Brain pericyte (primary cell): ENCODE measurements around the gene ADGRF3.
"Not testable (repeated sequence)": the region's sequence is repeated elsewhere in the genome, so short reads cannot be mapped to it uniquely, and the experiment has no call there.

ENCODE experiments used
- DNase-seq: peaks from one replicate; pipeline ENCODE4 v3.0.0-alpha.2; 2012; ENCODE audit warnings: low read depth, low spot score

Gene ADGRF3

DNA sequence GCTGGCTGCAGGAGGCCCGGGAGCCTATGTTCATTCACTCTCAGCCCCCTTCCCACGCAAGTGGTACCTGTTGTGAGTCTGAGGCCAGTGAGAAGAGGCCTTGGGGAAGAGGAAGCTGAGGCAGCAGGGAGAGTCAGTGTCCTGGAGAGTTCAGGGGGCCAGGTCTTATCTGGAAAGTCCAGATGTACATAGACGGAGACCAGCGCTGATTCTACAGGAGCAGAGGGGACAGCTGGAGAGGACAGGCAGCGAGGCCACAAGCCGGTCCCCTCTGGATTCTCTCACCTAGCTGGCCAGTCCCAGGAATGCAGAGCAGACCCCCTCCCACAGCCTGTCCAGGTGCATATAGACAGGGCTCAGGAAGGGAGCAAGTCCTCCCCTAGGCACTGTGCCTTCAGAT is 29.7 kb downstream of the ADGRF3 start:
- DNase-seq: no peak

DNA sequence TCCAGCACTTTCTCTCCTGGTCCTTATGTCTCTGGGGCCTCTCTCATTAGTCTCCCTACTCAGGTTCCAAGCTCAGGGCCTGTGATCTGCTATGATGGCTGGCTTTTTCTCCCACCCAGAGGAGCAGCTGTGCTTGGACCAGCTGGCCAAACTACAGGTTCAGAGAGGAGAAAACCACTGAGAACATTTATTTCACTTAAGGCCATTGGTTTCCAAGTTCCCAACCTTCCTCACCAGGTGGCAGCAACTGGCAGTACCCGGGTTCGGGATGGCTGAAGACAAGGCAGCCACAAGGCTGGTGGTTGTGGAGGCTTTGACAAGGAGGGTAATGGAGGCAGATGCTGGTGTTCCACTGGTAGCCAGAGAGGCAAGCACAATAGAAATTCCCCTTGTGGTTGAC is 30.5 kb downstream of the ADGRF3 start:
- DNase-seq: no peak

DNA sequence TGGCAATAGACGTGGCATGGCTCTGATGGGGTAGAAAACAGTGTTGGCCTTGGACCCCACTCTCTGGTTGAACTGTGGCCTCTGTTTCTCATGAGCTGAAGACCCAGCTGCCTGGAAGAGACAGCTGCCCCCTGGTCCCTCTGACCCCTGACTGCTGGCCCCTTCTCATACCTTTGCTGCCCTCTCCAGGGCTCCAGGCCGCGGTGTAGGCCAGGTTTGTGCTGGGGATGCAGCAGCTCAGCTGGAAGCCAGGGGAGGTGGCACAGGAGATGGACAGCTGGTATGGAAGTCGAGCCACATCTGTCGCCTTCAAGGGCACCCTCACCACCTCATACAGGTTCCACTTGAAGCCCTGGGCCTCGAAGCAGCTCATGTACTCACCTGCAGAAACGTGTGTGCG is 32.3 kb downstream of the ADGRF3 start:
- DNase-seq: no peak

DNA sequence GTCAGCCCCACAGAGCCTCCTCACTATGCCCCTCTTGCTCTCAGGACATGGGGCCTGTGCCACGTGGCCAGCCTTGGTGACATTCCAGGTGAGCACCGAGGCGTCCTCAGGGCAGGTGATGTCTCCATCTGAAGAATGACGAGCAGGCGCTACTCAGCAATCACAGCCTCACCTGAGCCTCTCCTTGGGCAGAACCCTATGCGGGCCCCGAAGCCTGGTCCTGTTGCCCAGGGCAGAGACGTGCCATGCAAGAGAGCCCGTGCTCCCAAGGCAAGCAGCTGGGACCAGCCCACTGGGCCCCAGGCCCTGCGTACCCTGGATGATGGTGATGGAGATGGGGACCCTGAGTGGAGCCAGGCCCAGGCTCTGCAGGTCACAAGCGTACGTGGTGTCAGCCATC is 33.1 kb downstream of the ADGRF3 start:
- DNase-seq: no peak

DNA sequence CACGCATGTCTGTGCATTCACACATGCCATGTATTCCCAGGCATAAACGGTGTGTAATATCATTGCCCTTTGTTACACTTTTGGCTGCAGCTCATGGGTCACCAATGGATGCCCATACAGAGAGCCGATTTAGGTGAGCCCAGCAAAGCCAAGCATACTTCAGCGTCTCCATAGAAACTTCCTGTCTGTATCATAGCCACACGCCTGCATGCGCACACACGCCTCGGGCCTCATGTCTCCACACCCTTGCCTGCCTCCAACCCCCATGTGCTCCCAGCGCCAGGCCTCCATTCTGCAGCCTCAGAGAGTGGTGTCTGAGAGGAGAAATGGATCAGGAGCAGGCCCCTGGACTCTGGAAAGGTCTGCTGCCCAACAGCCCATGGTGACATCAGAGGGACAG is 34.1 kb downstream of the ADGRF3 start:
- DNase-seq: no peak

DNA sequence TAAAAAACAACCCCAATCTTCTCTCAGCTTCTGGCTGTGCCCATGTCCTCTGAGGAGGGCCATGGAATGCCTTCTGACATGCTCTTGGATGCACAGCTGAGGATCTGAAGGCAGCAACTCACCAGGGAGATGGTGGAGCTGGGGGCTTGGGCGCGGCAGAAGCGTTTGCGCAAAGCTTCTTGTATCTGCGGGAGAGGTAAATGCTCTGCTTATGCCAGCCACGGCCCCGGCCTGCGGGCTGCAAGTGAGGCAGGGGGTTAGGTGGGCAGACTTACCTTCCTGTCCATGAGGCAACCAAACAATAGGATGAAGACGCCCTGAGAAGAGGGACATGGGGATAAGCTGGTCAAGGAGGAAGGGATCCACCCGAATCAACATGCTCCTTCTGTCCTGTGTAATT is 36.7 kb downstream of the ADGRF3 start:
- DNase-seq: no peak

DNA sequence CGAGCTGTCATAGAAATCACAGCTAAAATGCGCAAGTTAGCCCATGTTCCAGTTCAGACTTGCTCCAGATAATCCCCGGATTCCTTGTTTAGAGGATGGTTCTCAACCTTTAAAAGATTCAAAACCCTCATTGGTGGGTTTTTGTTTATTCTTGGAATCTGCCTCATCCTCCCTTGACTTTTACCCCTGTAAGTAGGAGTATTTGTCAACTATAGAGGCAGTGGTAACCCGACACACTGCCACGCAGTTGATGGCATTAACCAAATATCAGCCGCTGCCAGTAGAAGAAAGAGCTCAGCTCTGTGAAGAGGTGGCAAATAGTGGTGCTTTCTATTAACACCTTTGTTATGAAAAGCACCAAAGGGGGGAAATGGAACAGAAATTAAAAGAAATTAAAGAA is 41.0 kb downstream of the ADGRF3 start:
- DNase-seq: no peak

DNA sequence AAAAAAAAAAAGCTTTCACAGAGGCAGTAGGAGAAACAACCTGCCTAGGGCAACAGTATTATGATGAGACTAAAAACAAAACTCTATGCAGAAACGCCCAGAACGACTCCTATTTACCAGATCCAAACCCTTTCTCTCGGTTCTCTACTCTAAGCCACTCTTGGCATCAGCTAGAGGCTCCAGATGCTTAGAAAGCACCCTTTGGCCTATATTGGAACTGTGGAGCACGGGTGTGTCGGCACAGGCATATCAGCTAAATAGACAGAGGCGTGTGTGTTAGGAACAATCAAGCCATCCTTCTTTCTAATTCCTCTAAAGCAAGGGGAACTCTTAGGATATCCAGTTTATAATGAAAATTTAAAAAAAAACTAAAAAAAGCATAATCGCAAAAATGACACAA is 41.5 kb downstream of the ADGRF3 start:
- not testable (repeated sequence) for DNase-seq

DNA sequence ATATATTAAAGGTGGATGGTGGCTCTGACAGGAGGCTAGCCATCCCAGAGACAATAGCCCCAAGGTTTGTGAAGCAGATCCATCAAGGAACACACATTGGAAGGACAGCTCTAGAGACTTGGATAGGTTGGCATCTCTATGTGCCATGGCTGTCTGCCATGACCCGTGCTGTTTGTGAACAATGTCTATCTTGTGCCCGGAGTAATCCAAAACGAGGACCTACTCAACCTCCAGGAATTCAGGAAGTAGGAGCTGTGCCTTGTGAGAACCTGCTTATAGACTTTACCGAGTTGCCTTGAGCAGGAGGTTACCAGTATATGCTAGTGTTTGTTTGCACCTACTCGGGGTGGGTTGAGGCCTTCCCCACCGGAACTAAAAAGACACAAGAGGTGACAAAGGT is 43.7 kb downstream of the ADGRF3 start:
- DNase-seq: no peak

DNA sequence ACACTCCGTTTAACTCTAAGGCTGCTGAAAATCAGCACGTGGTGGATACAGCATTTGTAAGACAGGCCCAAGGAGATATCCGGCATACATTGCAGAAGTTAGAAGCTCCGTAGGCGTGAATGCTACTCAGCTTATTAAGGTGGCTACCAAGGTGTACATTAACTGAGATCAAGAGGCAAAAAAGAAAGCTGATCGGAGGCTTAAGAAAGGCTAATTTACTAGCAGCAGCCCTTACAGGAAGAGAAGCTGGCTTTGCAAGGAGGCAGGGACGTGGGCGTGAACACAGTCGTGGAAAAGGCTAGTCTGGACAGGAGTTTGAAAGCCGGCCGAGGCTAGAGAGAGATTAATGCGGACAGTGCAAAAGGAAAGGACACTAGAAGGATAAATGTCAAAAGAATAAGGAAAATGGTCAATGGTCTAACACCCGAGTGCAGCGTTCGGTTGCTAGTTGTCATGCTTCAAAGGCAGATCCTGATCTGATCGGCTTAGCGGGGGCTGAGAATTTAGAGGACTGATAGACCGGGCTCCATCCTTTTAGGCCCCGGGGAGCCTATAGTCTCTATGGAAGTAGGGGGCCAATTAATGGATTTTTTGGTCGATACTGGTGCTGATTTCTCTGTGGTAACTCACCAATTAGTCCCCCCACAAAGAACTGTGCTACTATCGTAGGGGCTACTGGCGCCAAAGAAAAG is 46.2 kb downstream of the ADGRF3 start:
- DNase-seq: no peak

DNA sequence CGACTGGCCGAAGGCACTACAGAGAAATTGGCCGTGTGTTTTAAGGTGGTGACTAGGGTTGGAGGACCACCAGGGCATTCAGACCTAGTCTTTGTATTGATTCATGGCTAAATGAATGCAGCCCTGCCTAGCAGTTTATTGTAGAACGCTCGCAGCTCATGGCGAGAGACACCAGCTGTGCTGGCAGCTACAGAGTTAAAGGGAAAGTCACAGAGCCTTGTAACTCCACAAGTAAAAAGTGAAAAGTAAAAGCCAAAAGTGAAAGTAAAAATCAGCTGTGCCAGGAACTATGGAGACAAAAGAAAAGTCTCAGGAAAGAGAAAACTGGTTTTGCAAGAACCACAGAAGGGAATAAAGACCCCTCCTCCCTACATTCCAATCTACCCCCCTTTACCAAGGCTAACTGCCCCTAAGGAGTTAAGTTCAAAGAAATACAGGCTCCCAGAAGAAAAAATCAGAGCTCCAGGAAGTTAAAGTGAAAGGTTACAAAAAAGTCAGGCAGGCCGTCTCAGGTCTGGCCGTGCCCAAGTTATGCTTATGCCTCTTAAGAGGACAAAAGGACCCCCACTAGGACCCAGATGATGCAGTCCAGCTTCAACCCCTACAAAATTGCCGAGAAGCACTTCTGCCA is 47.0 kb downstream of the ADGRF3 start:
- peak; percentile 27 for DNase-seq

DNA sequence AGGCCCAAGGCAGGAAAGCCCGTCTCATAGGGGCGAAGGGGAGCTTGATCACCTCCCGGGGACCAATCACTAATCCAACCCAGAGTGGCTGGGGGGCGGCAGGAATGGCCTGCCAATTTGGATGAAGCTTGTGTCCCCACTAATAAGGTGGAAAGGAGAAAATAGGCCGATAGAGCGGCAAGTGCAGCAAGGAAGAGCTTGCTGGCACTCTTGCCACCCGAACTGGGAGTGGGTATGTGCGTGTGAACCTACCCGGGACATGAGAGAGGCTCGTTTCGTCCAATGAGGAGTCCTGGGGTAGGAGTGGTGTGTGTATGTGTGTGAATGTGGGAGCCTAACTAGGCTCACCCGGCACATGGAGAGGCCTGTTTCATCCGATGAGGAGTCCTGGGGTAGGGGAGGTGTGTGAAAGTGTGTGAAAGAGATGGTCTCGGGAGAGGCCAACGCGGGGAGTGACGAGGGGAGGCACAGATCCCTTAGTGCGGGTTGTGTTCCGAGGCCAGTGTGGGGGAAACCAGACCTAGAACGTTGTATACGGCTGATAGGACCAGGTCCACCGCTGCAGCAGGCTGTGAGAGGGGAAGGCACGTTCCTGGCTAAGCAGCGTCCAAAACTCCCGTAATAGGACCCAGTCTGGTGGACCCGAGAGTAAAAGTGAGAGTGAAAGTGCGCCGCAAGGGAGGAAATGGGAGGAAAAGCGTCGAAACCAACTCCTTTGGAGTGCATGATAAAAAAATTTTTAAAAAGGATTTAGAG is 47.8 kb downstream of the ADGRF3 start:
- no peak for DNase-seq

DNA sequence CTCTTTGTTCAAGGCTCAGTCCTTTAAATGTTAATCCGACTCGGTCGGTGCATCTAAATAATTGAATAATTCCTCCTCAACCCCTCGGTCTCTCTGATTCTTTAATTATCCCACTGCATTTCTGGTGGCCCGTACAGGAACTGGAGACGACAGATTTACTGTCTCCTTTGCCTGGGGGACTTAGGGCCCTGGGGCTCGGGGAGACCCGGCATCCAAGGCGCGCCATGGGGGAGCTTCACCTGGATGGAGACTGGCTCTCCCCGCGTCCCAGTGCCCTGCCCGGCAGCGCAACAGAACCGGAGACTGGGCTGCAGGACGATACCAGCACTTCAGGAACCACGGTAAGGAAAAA is 48.3 kb downstream of the ADGRF3 start:
- no peak for DNase-seq

DNA sequence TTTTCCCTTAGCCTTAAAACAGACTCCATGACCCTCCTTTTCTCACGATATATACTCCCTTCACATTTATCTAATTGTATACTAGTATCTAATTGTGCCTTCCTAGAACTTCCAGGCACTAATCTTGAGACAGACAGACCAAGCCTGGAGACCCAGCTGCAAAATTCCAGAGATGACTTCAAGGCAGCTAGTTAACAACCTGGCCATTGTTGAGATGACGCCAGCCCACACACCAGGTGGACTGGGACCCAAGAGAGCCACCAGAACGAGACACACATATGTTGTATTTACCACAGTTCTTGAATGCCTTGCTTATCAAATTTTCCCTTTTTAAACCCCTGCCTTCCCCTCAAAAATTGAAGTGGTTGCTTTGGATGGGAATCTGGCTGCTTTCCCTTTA is 49.5 kb downstream of the ADGRF3 start:
- no peak for DNase-seq

DNA sequence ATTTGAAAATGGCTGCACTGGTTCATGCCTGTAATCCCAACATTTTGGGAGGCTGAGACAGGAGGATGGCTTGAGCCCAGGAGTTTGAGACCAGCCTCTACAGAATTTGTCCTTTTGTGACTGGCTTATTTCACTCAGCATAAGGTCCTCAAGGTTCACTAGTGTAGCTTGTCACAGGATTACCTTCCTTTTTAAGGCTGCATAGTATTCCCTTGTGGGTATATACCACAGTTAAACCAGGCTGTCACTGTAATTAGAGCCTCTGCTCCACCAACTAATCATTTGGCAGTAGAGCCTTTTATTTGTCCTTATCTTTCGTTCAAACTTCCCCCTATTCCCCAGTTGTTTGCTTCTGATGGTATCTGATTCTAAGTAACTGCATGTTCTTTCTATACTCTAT is 51.1 kb downstream of the ADGRF3 start:
- no peak for DNase-seq

DNA sequence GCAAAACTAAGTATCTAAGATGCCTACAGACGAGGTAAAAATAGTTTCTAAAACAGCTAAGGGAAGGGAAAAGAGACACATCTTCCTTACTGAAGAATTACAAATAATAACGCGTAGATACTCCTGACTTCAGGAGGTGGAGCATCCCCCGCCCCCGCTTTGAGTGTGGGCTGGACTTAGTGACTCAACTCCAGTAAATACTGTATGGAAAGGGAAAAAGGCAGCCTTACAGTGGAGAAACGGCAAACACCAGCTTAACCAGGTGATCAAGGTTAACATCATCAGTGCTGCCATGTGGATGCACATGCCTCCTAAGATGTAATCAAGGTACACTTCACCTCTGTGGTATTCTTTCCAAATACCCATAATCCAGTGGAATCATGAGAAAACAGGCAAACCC is 53.9 kb downstream of the ADGRF3 start:
- no peak for DNase-seq

DNA sequence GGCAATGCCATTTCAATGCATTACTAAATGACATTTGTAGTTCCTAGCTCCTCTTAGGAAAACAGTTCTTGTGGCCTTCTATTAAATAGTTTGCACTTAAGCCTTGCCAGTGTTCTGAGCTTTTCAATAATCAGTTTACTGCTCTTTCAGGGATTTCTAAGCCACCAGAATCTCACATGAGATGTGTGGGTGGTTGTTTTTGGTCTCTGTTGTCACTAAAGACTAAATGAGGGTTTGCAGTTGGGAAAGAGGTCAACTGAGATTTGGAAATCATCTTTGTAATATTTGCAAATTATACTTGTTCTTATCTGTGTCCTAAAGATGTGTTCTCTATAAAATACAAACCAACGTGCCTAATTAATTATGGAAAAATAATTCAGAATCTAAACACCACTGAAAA is 56.6 kb downstream of the ADGRF3 start:
- no peak for DNase-seq

DNA sequence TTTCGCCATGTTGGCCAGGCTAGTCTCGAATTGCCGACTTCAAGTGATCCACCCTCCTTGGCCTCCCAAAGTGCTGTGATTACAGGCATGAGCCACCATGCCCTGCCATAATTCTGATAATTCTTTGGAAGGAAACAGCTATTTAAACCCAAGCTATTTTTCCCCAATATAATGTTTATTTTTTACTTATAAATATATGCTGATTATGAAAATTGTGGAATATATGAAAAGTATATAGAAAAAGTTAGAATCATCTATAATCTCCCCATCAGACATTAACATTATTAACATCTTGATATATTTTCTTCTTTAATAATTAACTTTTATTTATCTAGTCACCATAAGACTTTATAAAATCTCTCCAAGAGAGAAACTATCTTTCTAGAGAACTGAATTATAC is 60.7 kb downstream of the ADGRF3 start:
- DNase-seq: no peak

DNA sequence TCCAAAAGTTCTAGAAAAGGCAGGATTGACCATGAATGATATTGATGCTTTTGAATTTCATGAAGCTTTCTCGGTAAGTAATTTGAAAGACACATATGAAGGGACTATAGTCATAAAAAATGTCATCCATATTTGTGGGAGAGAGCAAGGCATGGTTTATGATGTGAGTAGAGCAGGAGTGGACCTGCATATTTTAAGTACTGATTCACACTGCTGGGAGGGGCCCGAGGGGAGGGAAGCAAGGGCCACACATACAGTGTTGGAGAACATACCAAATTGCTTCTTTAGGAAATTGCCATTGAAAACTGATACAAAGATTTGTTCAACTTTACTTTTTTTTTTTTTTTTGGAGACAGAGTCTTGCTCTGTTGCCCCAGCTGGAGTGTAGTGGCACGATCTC is 62.5 kb downstream of the ADGRF3 start:
- no peak for DNase-seq

DNA sequence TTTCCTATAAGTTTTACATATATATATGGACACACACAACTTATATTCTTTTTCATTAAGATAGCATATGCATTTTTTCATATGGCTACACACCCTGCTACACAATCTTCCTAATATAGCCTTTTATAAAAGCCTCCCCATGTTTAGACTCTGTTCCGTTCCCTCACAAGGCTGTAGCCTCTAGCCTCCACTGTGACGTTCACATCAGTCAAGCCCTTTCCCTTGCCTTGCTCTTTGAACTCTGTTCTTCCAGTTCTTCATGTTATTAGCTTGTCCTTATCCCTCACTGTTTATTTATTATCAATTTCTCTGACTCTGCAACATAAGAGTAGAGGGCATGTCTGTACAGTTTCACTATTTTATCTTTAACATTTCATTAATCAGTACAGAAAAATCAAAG is 63.0 kb downstream of the ADGRF3 start:
- DNase-seq: no peak

DNA sequence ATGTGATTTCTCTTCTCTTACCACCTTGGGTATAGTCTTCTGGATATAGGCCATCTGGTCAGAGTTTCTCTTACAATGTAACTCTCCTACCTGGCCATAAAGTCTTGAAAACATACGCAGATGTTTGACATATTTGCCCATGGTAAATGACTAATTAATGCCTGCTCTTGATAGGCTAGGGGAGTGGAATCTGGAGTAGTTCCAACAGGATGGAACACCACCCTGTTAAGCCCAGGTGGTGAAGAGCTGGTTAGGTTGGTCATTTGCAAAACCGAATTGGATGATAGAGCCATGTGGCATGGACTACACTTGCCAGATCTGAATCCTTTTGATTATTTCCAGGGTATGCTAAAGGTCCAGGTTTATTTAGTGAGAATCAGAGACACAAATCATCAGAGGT is 65.4 kb downstream of the ADGRF3 start:
- no peak for DNase-seq

DNA sequence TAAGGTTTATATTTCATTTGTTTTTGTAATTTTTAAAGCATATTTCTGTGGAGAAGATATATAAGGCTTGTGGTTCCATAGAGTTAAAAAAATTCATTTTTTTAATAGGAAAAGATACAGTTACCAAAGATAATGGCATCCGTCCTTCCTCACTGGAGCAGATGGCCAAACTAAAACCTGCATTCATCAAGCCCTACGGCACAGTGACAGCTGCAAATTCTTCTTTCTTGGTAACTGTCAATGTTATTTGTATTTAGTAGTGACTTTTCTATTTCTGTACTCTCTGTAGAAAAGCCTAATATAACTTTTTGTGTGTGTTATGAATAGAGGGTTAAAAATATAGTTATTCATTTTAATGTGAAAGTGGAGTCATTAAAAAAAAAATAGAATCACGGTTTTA is 66.7 kb downstream of the ADGRF3 start:
- no peak for DNase-seq
